UCSD-AML1 (cell line): ENCODE results near the gene LPP.

Experiments used
- DNase-seq: peaks from one replicate; lab custom pipeline; 2025; ENCODE audit not compliant: unreplicated experiment; lab: John Stamatoyannopoulos, UW

The LPP gene

GRCh38 chr3:188244395-188244861 lies 90.5 kb downstream of the LPP start:
- DNase-seq: no peak

DNA sequence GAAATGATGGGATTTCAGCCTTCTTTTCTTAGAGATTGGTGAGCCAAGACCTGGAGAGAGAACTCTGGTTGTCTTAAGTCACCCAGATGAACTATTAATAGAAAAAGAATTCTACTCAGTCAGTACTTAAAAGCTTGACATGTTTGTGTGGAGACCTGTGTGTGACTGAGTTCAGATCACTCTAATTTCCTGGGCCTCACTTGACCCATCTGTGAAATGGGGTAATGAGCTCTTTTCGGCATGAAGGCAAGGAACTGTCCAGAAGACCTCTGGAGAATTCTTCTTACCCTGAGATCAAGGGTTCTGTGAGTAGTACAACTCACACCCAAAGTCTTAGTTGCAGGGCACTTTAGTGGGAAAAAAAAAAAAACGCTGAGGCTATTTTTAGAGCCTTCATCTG lies 92.9 kb downstream of the LPP start:
- no peak for DNase-seq

DNA sequence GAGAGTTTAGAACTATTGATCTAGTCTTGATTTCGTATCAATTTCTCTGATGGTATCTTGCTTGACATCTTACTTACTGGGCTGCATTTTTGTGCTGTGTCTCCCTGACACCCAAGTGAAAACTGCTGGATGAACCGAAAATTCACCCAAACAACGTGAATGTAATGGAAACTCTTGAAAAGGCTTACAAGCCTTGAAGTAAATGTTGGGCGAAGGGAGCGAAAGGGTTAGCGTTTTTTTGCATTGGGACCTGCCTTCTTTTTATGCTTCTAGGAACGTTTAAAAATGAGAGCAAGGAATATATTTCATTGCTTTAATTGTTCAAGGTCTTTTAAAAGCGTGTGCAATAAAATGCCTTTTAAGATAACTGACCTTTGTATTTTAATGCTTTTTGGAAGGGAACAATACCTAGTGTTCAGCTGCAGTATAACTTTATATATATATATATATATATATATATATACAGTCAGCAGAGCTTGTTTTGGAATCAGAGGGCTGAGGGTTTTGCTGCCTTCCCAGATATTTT lies 94.1 kb downstream of the LPP start:
- no peak for DNase-seq

DNA sequence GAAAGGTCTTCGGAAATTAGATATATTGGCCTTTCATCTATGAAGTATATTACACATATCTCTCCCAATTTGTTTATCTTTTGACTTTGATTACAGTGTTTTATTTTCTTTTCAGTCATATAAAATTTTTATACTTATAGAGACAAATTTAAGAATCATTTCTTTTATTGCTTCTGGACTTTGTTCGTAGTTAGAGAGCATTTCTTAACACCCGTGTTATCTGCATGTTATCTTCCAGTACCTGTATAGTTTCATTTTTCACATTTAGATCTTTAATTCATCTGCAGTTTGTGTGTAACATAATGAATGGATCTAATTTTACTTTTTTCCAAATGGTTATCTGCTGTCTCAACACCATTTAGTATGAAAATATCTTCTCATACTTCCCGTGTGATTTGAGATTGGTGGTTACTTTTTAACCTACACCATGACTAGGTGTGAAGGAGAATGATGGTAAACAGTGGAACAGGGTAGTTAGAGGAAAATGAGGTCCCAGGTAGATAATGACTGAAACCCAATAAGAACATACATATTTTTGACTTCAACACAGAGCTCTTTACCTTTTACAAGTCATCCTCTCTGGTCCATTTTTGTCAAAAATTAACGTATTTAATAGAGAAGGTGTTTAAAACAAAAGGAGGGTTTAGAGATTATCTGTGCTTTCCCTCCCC lies 99.3 kb downstream of the LPP start:
- DNase-seq: no peak

DNA sequence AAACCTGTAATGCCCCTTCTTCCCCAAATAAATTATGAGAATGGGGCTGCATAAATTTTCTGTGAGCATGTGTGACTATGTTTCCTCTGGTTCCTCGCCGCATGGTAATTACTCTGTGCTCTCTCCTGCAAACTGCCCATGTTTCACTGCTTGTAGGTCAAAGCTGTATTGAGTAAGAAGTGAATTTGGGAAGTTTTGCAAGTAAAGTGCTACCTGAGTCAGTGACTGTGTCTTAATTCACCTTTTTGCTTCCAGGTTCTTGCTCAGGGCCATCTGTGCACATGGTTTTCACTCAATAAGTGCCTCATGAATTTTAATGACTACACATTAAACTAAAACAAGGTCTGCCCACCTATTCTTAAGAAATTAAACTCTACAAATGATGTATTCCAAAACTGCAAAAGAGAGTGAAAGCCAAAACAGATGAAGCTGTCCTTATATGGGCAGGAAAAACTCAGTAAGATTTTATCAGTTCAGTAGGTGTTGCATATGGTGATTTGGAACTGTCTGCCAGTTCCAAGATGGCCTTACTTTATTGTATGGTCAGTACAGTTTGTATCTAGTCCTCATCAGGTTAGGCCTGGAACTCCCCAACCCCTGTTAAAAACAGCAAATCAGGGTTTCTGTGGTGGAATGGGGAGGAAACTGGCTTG lies 100.0 kb downstream of the LPP start:
- DNase-seq: no peak

DNA sequence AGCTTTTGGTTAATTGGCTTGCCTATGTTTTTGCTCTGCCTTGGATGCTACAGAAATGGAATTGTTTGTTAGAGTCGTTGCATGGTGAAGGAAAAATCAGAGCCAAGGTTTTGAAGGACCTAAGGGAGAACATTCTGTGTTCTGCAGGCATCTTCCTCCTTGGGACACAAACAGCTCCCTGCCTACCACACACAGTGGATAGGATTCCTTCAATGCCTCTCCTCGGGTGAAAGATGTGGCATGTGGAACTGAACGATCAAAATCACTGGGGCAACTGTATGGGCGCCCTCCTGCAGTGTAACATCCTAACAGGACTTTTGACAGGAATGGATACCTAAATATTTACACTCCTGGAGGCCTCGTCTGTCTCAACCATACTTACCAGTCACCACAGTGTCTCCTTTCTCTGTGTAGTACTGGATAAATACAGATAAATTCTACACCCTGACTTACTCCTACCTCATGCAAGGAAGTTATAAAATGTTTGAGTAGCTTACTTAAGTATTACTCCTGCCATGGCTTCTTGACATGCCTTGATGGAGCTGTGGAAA lies 100.6 kb downstream of the LPP start:
- no peak for DNase-seq

DNA sequence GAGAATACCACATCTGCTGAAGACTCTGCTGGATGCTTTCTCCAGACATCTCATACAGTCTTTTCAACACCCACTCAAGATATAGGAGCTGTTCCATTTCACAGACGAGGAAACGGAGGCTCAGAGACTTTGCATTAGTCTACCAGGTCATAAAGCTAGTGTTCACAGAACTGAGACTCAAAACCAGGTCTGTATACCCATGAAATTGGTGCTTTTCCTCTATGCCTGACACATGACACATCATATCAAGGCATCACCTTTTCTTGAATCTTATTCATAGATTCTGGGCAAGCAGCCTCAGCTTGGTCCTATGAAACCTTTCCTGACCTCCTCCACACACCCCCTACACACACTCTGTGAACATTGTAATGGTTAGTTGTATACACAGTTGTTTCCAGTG lies 101.2 kb downstream of the LPP start:
- DNase-seq: no peak

DNA sequence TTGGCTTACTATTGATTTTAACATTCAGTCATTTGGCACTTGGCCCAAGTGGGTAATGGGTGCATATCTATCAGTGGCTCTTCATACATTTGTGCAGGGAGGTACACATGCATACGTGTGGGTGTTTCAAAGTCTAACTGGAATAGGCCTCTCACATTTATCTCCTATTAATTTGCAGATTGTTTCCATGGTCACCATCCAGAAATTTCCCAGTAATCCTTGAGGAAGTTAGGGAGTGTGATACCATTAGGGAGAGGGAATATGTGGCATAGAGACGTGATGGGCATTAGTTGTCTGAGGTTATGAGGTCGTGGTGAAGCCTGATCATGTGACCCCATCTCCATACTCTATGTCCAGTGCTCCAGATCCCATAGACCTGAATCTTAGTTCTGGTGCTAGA lies 102.8 kb downstream of the LPP start:
- no peak for DNase-seq

- DNase-seq: no peak
Measured at GRCh38 chr3:188257384-188258026, 103.5 kb downstream of the LPP start.

DNA sequence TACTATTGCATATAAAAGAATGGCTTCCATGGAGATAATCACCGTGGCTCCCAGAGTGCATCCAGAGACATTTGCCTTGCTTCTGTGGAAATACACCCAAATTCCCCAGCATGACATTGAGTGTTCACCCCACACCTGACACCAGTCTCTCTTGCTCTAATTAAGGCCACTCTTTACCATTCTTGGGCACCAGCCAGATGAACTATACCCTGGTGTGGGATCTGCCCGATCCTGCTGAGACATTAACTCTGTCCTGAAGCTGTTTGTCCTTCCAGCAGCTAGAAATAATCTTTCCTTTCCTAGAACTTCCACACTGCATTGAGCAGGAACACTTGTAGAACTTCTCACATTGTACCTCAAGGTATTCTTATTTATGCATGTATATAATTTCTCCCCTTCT lies 105.2 kb downstream of the LPP start:
- DNase-seq: no peak

- DNase-seq: no peak
Measured at GRCh38 chr3:188259596-188259995, 105.6 kb downstream of the LPP start.

GRCh38 chr3:188261011-188261410 lies 107.1 kb downstream of the LPP start:
- DNase-seq: no peak

GRCh38 chr3:188262488-188262887 lies 108.5 kb downstream of the LPP start:
- DNase-seq: no peak

DNA sequence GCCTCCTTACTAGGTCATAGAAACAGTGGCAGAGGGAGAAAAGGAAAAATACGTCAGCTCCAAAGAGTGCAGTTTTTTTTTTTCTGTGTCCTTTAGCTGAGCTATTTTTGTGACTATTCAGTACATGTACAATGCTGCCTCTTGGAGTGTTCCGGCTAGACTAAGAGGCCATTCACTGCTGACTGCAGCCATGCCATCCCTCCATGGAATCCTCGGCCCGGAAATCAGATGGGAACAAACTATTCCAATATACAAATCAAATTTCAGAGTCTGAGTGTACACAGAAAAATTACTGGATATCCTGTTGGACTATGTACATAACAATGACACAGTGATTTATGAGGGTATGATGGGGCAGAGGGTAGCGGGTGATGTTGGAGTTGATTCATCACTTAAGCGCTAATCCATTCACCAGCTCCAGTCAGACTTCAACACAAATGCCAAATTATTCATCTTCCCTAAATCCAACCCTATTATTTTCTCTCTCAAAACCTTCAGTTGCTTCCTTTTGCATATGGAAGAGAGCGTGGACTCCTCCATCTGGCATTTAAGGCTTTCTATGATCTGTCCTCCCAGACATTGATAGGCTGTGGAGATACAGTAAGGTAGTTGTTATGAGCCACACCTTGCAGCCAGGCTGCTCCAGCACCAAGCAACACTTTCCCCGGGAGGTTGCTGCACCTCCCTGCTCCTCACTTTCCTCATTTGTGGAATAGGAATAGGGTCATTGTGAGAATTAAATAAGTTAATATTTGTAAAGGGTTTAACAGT lies 109.1 kb downstream of the LPP start:
- no peak for DNase-seq

DNA sequence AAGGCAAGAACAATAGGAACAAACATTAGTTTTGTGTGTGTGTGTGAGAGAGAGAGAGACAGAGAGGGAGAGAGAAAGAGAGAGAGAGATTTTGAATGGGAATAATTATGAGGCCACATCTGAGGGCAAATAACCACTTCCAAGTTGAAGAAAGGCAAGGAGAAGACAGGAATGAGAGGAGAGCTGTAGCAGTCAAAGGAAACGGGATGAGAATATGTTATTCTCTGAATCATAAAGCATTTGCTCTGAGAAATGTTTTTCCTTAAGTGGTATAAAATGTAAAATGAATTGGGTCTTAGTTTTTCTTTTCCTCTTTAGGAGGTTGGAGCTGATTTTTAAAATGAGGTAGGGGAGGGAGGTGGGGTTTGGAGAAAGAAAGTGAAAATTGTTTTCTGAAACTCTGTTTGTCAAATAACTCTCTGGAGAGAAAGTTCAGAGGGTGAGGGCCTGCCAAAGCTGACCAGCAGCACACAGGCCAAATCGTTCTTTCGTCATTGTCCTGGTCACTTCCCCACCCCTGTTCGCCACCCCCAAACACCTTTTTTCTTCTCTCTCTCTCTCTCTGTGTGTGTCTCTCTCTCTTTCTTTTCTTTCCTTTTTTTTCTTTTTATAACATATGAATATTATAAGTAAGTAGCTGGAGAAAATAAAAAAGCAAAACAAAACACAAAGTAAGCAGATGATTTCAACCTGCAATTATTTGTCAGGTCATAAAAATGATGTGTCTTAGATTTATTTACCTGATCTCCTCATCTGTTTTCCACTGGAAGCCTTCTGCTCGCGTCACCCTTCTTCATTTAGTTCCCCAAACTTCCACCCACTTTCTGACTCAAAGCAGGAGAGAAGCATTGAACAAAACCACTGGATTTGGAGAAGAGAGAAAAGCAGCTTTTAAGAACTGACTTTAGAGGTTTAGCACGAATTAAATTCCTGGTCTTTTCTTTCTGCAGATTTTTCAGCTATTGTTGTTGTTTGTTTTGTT lies 110.6 kb downstream of the LPP start:
- no peak for DNase-seq

DNA sequence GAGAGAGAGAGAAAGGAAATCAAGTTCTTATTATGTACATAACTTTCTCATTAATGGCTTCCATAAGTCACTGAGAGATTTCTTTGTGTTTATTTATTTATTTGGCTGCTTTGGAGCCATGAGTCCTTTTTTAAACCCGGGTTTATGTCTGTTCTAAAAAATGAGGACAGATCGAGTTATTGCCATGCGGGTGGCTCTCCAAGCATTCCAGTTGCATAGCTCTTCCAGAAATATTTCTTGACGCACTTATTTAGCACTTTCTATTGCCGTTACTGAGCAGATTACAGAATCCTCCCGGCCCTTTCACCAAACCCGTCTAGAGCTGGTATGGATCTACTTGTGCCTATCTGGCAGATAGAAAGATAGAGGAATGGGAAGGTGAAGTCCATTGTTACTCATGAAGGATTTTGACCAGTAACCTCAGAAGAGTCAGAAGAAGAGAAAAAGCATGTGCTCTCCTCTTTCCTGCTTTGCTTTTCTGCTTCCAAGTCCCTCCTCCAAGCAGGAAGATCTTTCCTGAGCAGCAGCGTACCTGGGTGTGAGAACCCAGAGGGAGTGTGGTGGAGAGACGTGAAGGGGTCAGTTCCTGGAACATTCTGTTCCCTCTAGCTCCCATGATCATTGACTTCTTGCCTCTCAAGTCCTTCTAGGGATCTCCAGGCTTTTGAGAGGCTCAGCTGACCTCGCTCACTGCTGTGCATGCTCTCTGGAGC lies 112.8 kb downstream of the LPP start:
- DNase-seq: no peak

DNA sequence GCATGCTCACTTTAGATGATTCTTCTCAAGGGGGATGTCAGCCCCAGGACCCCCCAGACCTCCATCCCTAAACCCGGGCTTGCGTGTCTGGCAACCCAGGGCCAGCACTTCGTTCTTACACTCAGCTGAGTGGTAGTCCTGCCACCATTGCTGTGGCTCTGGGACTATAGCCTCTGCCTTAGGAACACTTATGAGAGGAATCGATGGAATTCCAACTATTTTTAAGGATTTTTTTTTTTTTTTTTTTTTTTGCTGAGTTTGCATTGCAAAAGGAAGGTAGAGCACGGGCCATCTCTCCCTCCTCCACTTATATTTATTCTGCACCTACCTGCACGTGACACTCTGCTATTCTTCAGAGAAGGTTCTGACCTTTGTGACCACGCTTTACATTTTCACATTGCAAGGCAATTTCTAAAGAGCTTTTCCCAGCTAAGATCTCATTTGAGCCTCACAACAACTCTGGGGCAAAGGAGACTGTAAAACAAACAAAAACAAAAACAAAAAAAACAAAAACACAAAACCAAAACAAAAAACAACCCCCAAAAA lies 113.9 kb downstream of the LPP start:
- DNase-seq: no peak

- no peak for DNase-seq
Measured at GRCh38 chr3:188268336-188268735, 114.4 kb downstream of the LPP start.

- DNase-seq: no peak
Measured at GRCh38 chr3:188269040-188269439, 115.1 kb downstream of the LPP start.
